ENCODE measurements around the gene RAPGEF4. TPM values are rescaled to one million over a fixed set of nuclear protein-coding genes. Genes with fewer than 3 reads are reported as not detected.

RAPGEF4 gene
- total and polyA plus RNA-seq, 4 donors = 0.46 to 22.8 (median 3.9) TPM

- no peaks in the 10 kb centered on the region for H3K36me3 ChIP-seq (ENCODE audit: control insufficient read depth in 1 of 2, insufficient read depth in 2 of 2, low read length in 1 of 2)
- ATAC-seq (ENCODE audit: low FRiP score) = no peak
- H3K27ac ChIP-seq (ENCODE audit: low read depth in 1 of 2, low read length in 2 of 2) = no peak overlapping the region
- intact Hi-C loops (cut with DNase I) = no loop called here
- H3K27me3 ChIP-seq (ENCODE audit: control insufficient read depth in 1 of 2, insufficient read depth in 2 of 2, low read length in 1 of 2) = peaks cover 0 to 1% of the 10 kb centered on the region in 2 donors
- H3K4me3 ChIP-seq (ENCODE audit: low read length in 2 of 2) = no peak overlapping the region
- H3K4me1 ChIP-seq (ENCODE audit: control insufficient read depth in 1 of 2, insufficient read depth in 2 of 2, low read length in 2 of 2) = no peaks in the 10 kb centered on the region
- WGBS, 2 donors = 82 to 85% methylated on average over 5 of the region's 5 CpGs
- H3K9me3 ChIP-seq (ENCODE audit: control insufficient read depth, low read length) = no peaks in the 10 kb centered on the region
- no peak for DNase-seq
These were observed 125.5 kb downstream of the RAPGEF4 start for GRCh38 chr2:172861098-172861497.

- DNase-seq = no peak
These were observed 126.2 kb downstream of the RAPGEF4 start for GRCh38 chr2:172861656-172862476.

GRCh38 chr2:172863341-172863740, 127.7 kb downstream of the RAPGEF4 start:
- no peaks in the 10 kb centered on the region for H3K36me3 ChIP-seq (ENCODE audit: control insufficient read depth in 1 of 2, insufficient read depth in 2 of 2, low read length in 1 of 2)
- peaks cover 0 to 1% of the 10 kb centered on the region in 2 donors for H3K27me3 ChIP-seq (ENCODE audit: control insufficient read depth in 1 of 2, insufficient read depth in 2 of 2, low read length in 1 of 2)
- ATAC-seq (ENCODE audit: low FRiP score) = no peak
- DNase-seq = no peak
- no peaks in the 10 kb centered on the region for H3K4me1 ChIP-seq (ENCODE audit: control insufficient read depth in 1 of 2, insufficient read depth in 2 of 2, low read length in 2 of 2)
- intact Hi-C loops (cut with DNase I) = no loop called here
- no peak overlapping the region for H3K4me3 ChIP-seq (ENCODE audit: low read length in 2 of 2)
- H3K27ac ChIP-seq (ENCODE audit: low read depth in 1 of 2, low read length in 2 of 2) = no peak overlapping the region
- no peaks in the 10 kb centered on the region for H3K9me3 ChIP-seq (ENCODE audit: control insufficient read depth, low read length)
- WGBS, 2 donors = 26 to 35% methylated on average over 2 of the region's 2 CpGs

More at GRCh38 chr2:172861656-172862476, 126.2 kb downstream of the RAPGEF4 start:
- intact Hi-C loops (cut with DNase I) = no loop called here
- no peaks in the 10 kb centered on the region for H3K4me1 ChIP-seq (ENCODE audit: control insufficient read depth in 1 of 2, insufficient read depth in 2 of 2, low read length in 2 of 2)
- WGBS, 2 donors = 84 to 85% methylated on average over 7 of the region's 7 CpGs
- peaks cover 0 to 1% of the 10 kb centered on the region in 2 donors for H3K27me3 ChIP-seq (ENCODE audit: control insufficient read depth in 1 of 2, insufficient read depth in 2 of 2, low read length in 1 of 2)
- H3K36me3 ChIP-seq (ENCODE audit: control insufficient read depth in 1 of 2, insufficient read depth in 2 of 2, low read length in 1 of 2) = no peaks in the 10 kb centered on the region
- no peak overlapping the region for H3K4me3 ChIP-seq (ENCODE audit: low read length in 2 of 2)
- H3K27ac ChIP-seq (ENCODE audit: low read depth in 1 of 2, low read length in 2 of 2) = no peak overlapping the region
- H3K9me3 ChIP-seq (ENCODE audit: control insufficient read depth, low read length) = no peaks in the 10 kb centered on the region
- ATAC-seq (ENCODE audit: low FRiP score) = no peak

- Histone ChIP-seq H3K4me1 (ENCODE audit: control insufficient read depth in 1 of 2, insufficient read depth in 2 of 2, low read length in 2 of 2) (no peaks in the 10 kb centered on the region), H3K36me3 (ENCODE audit: control insufficient read depth in 1 of 2, insufficient read depth in 2 of 2, low read length in 1 of 2) (no peaks in the 10 kb centered on the region), H3K27me3 (ENCODE audit: control insufficient read depth in 1 of 2, insufficient read depth in 2 of 2, low read length in 1 of 2) (peaks cover 0 to 1% of the 10 kb centered on the region in 2 donors), H3K27ac (ENCODE audit: low read depth in 1 of 2, low read length in 2 of 2) (no peak overlapping the region), H3K9me3 (ENCODE audit: control insufficient read depth, low read length) (peaks cover 1% of the 10 kb centered on the region), H3K4me3 (ENCODE audit: low read length in 2 of 2) (no peak overlapping the region)
- intact Hi-C loops (cut with DNase I) = loop anchor here in 1 of 2 donors (2.0 kb wide), 1 partner anchor 69 kb away; no protein-coding TSS in a partner anchor
- WGBS, 2 donors = 46 to 48% methylated on average over 5 of the region's 5 CpGs
- ATAC-seq (ENCODE audit: low FRiP score) = peak; percentile 70
- DNase-seq = peak; percentile 56 to 79
These were observed 128.5 kb downstream of the RAPGEF4 start for GRCh38 chr2:172864182-172864581.

GRCh38 chr2:172865422-172865821, 129.8 kb downstream of the RAPGEF4 start:
- Histone ChIP-seq H3K27me3 (ENCODE audit: control insufficient read depth in 1 of 2, insufficient read depth in 2 of 2, low read length in 1 of 2) (peaks cover 0 to 1% of the 10 kb centered on the region in 2 donors), H3K27ac (ENCODE audit: low read depth in 1 of 2, low read length in 2 of 2) (no peak overlapping the region), H3K4me1 (ENCODE audit: control insufficient read depth in 1 of 2, insufficient read depth in 2 of 2, low read length in 2 of 2) (no peaks in the 10 kb centered on the region), H3K9me3 (ENCODE audit: control insufficient read depth, low read length) (peaks cover 1% of the 10 kb centered on the region), H3K36me3 (ENCODE audit: control insufficient read depth in 1 of 2, insufficient read depth in 2 of 2, low read length in 1 of 2) (no peaks in the 10 kb centered on the region), H3K4me3 (ENCODE audit: low read length in 2 of 2) (no peak overlapping the region)
- DNase-seq (no peak), ATAC-seq (ENCODE audit: low FRiP score) (no peak)
- intact Hi-C loops (cut with DNase I) = loop anchor here (2.0 to 5.0 kb wide), 2 partner anchors 67 kb away; no protein-coding TSS in a partner anchor
- WGBS, 2 donors = 80 to 93% methylated on average over 3 of the region's 3 CpGs

DNA sequence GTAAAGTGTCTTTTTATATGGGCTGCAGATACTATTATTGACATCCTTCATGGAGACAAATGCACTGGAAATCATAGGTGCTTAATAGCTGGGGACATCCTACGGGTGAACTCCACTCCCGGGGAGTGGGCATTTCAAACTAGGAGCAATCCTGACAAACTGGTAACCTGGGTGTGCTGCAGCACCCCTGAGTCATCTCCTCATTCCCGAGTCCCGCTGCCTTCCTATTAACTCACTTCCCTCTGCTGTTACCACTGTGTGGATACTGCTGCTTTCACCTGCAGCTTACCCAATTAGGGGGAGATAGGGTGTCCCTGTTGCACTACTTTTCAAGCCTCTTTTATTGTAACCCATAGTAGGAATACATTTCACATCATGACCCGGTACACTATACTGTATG, 134.2 kb downstream of the RAPGEF4 start:
- Histone ChIP-seq H3K27ac (ENCODE audit: low read depth in 1 of 2, low read length in 2 of 2) (no peak overlapping the region), H3K27me3 (ENCODE audit: control insufficient read depth in 1 of 2, insufficient read depth in 2 of 2, low read length in 1 of 2) (no peaks in the 10 kb centered on the region), H3K4me1 (ENCODE audit: control insufficient read depth in 1 of 2, insufficient read depth in 2 of 2, low read length in 2 of 2) (no peaks in the 10 kb centered on the region), H3K36me3 (ENCODE audit: control insufficient read depth in 1 of 2, insufficient read depth in 2 of 2, low read length in 1 of 2) (no peaks in the 10 kb centered on the region), H3K9me3 (ENCODE audit: control insufficient read depth, low read length) (peaks cover 1% of the 10 kb centered on the region), H3K4me3 (ENCODE audit: low read length in 2 of 2) (no peak overlapping the region)
- ATAC-seq (ENCODE audit: low FRiP score) (no peak), DNase-seq (no peak)
- 91 to 97% methylated on average over 5 of the region's 5 CpGs for WGBS, 2 donors
- intact Hi-C loops (cut with DNase I) = loop anchor here (2.0 to 5.0 kb wide), 2 partner anchors 55 to 62 kb away; no protein-coding TSS in a partner anchor

DNA sequence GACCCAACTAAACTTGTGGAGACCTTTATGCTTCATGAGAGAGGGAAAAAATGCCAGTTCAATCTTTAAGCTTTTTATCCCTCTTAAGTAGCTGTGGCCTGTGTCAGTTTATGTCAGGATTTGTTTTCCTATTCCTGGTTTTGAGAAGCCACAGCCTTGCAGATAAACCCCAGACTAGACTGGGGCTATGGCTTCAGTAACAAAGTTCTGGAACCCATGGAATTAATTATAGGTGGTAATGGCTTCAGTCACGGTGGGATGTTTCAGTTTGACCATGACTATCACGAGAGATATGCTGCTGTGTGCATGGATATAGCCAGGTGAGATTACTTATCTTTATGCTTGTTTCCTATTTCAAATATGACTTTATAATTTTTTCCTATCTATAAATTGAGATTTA, 134.8 kb downstream of the RAPGEF4 start:
- ATAC-seq (ENCODE audit: low FRiP score) = no peak
- no peak overlapping the region for H3K4me3 ChIP-seq (ENCODE audit: low read length in 2 of 2)
- WGBS, 2 donors = 97 to 99% methylated on average over 2 of the region's 2 CpGs

DNA sequence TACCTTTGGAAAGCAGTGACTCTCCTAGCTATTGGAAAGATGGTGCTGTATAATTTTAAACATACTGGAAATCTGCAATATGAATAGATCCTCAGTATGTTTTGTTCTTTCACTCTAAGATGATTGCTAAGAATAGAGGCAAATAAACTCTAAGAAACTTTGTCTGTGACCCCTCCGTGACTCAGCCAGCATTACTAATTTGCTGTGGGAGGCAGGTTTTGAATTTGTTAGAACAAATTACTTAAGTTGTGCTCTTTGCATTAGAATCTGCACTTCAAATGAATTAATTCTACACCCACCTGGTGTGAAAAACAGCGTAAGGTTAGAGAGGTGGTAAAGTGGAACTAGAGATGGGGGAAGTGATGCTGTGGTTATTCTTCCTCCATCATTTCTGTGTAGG, 142.2 kb downstream of the RAPGEF4 start:
- Histone ChIP-seq H3K4me1 (ENCODE audit: control insufficient read depth in 1 of 2, insufficient read depth in 2 of 2, low read length in 2 of 2) (no peaks in the 10 kb centered on the region), H3K4me3 (ENCODE audit: low read length in 2 of 2) (no peak overlapping the region), H3K36me3 (ENCODE audit: control insufficient read depth in 1 of 2, insufficient read depth in 2 of 2, low read length in 1 of 2) (no peaks in the 10 kb centered on the region), H3K27me3 (ENCODE audit: control insufficient read depth in 1 of 2, insufficient read depth in 2 of 2, low read length in 1 of 2) (no peaks in the 10 kb centered on the region), H3K9me3 (ENCODE audit: control insufficient read depth, low read length) (no peaks in the 10 kb centered on the region), H3K27ac (ENCODE audit: low read depth in 1 of 2, low read length in 2 of 2) (no peak overlapping the region)
- intact Hi-C loops (cut with DNase I) = loop anchor here in 1 of 2 donors (2.0 kb wide), 1 partner anchor 49 kb away; no protein-coding TSS in a partner anchor
- 67 to 72% methylated on average over 2 of the region's 2 CpGs for WGBS, 2 donors
- ATAC-seq (ENCODE audit: low FRiP score) (no peak), DNase-seq (no peak)

More for the DNA sequence above, 134.8 kb downstream of the RAPGEF4 start:
- intact Hi-C loops (cut with DNase I) = no loop called here
- Histone ChIP-seq H3K36me3 (ENCODE audit: control insufficient read depth in 1 of 2, insufficient read depth in 2 of 2, low read length in 1 of 2) (no peaks in the 10 kb centered on the region), H3K27me3 (ENCODE audit: control insufficient read depth in 1 of 2, insufficient read depth in 2 of 2, low read length in 1 of 2) (no peaks in the 10 kb centered on the region), H3K27ac (ENCODE audit: low read depth in 1 of 2, low read length in 2 of 2) (no peak overlapping the region), H3K9me3 (ENCODE audit: control insufficient read depth, low read length) (peaks cover 1% of the 10 kb centered on the region), H3K4me1 (ENCODE audit: control insufficient read depth in 1 of 2, insufficient read depth in 2 of 2, low read length in 2 of 2) (no peaks in the 10 kb centered on the region)
- DNase-seq = no peak

DNA sequence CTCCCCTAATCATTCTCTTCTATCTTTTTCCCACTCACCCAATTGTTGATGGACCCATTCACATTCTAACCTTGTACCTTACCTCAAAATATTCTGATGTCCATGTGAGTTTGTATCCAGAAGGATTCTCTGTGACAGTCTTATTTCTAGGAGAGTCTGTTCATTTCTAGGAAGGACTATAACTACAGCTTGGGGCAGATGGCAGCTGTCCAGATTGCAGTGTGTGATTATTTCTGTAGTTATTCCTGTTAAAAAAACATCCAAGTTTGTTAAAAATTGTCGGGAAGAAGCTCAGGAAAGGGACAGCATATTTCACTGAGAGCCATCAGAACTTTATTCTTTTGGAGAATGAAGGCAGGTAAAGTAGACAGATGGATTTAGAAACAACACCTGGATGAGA, 142.6 kb downstream of the RAPGEF4 start:
- no peak for DNase-seq
- intact Hi-C loops (cut with DNase I) = no loop called here
- no peaks in the 10 kb centered on the region for H3K9me3 ChIP-seq (ENCODE audit: control insufficient read depth, low read length)
- no peaks in the 10 kb centered on the region for H3K27me3 ChIP-seq (ENCODE audit: control insufficient read depth in 1 of 2, insufficient read depth in 2 of 2, low read length in 1 of 2)
- 5 to 7% methylated on average over 1 of the region's 1 CpG for WGBS, 2 donors
- no peak overlapping the region for H3K27ac ChIP-seq (ENCODE audit: low read depth in 1 of 2, low read length in 2 of 2)
- H3K4me1 ChIP-seq (ENCODE audit: control insufficient read depth in 1 of 2, insufficient read depth in 2 of 2, low read length in 2 of 2) = no peaks in the 10 kb centered on the region
- ATAC-seq (ENCODE audit: low FRiP score) = no peak
- H3K36me3 ChIP-seq (ENCODE audit: control insufficient read depth in 1 of 2, insufficient read depth in 2 of 2, low read length in 1 of 2) = no peaks in the 10 kb centered on the region
- H3K4me3 ChIP-seq (ENCODE audit: low read length in 2 of 2) = no peak overlapping the region

Measured in aorta (tissue), 5 donors.